GM12878 (cell line): ENCODE data around the gene ACKR4. TPM values are rescaled to one million over a fixed set of nuclear protein-coding genes. Genes with fewer than 3 reads are reported as not detected.

Source experiments
- ATAC-seq: fragments of 200-7000 bp; cut with Tn5 transposase; 3 replicates; pipeline ENCODE4 v1.9.1; 2020; ENCODE audit warnings: mild to moderate bottlenecking, moderate library complexity
- BruUV-seq: library from RNA; stranded (reverse); fragments of 400-500 nt; replicated peaks from 2 replicates; lab custom pipeline; 2021; lab: Mats Ljungman, UMichigan
- CTCF ChIA-PET: fragments of 300-600 bp; sonication (Branson Sonifier 250); formaldehyde crosslinking; extraction: SDS; loops from one replicate; lab custom pipeline; 2021; ENCODE audit warnings: inconsistent platforms; lab: Yijun Ruan, JAX
- POLR2A ChIA-PET: fragments of 350-600 bp; formaldehyde crosslinking; extraction: SDS; loops from one replicate; lab custom pipeline; 2021; ENCODE audit warnings: inconsistent platforms; lab: Charles Lee
- RAD21 ChIA-PET: fragments of 300-600 bp; sonication (Branson Sonifier 250); formaldehyde crosslinking; loops from one replicate; lab custom pipeline; 2023; ENCODE audit warnings: antibody characterized with exemption; ENCODE audit not compliant: unreplicated experiment; lab: Charles Lee
- SMC1A ChIA-PET: fragments of 300-600 bp; sonication (Branson Sonifier 250); formaldehyde crosslinking; loops from one replicate; lab custom pipeline; 2023; ENCODE audit not compliant: unreplicated experiment, uncharacterized antibody; lab: Charles Lee
- DNase-seq: peaks from one replicate; pipeline ENCODE4 v3.0.0-alpha.2; 2011; ENCODE audit warnings: low read depth, low spot score
- FAIRE-seq: peaks from 3 replicates; lab custom pipeline; 2011; peaks lifted over from hg19 to GRCh38; lab: Jason Lieb, UNC
- H2AFZ ChIP-seq: 2 replicates; pipeline ENCODE4 v1.6.0; 2011; ENCODE audit warnings: low read depth, low read length, control low read depth; ENCODE audit not compliant: control insufficient read depth
- H3K27ac ChIP-seq: 2 replicates; pipeline ENCODE4 v1.5.1; 2011; ENCODE audit warnings: control low read depth; ENCODE audit not compliant: control insufficient read depth, insufficient read depth
- H3K27me3 ChIP-seq, 2 experiments: replicated peaks in 1 of 2; 2 replicates each; pipeline versions ENCODE4 v1.6.0 to v1.6.1; 2011; ENCODE audit warnings: low read length in 1 of 2; ENCODE audit not compliant: control insufficient read depth in 2 of 2, insufficient read depth in 2 of 2
- H3K36me3 ChIP-seq, 2 experiments: 2 replicates each; pipeline ENCODE4 v1.5.1; 2011; ENCODE audit warnings: low read length in 1 of 2; ENCODE audit not compliant: control insufficient read depth in 2 of 2, insufficient read depth in 2 of 2
- H3K4me1 ChIP-seq: 2 replicates; pipeline ENCODE4 v1.6.1; 2011; ENCODE audit warnings: mild to moderate bottlenecking, low read length, moderate library complexity, mixed read lengths; ENCODE audit not compliant: control insufficient read depth, insufficient read depth
- H3K4me2 ChIP-seq: 2 replicates; pipeline ENCODE4 v1.6.0; 2011; ENCODE audit warnings: control low read depth; ENCODE audit not compliant: control insufficient read depth, insufficient read depth
- H3K4me3 ChIP-seq: fragments of 200-600 bp; sonication (generic); 2 replicates; pipeline ENCODE4 v1.5.1; 2016
- H3K79me2 ChIP-seq: 2 replicates; pipeline ENCODE4 v1.6.0; 2011; ENCODE audit warnings: low read length; ENCODE audit not compliant: control insufficient read depth, insufficient read depth
- H3K9ac ChIP-seq: 2 replicates; pipeline ENCODE4 v1.8.0; 2011; ENCODE audit warnings: low read length, control low read depth, mixed read lengths; ENCODE audit not compliant: control insufficient read depth, insufficient read depth
- H3K9me3 ChIP-seq: replicated peaks from 3 replicates; pipeline ENCODE4 v1.5.1; 2011; ENCODE audit warnings: mild to moderate bottlenecking, low read length; ENCODE audit not compliant: control insufficient read depth, insufficient read depth
- H4K20me1 ChIP-seq: 2 replicates; pipeline ENCODE4 v1.6.0; 2011; ENCODE audit not compliant: control insufficient read depth, insufficient read depth
- ASH2L ChIP-seq: fragments of 300-600, 200-600 bp; sonication (generic); IDR thresholded peaks from 2 replicates; pipeline ENCODE4 v1.6.1; 2017; ENCODE audit warnings: low read depth, mild to moderate bottlenecking, borderline replicate concordance
- CBX5 ChIP-seq: sonication (generic); IDR thresholded peaks from 2 replicates; pipeline ENCODE4 v1.6.1; 2016; ENCODE audit warnings: low read depth, moderate library complexity, mild to moderate bottlenecking, inconsistent platforms
- CUX1 ChIP-seq: IDR thresholded peaks from 2 replicates; pipeline ENCODE4 v1.6.1; 2012; ENCODE audit warnings: improper control_type of control experiment, low read depth, low read length; ENCODE audit not compliant: insufficient replicate concordance
- KDM1A ChIP-seq: fragments of 200-600 bp; sonication (generic); IDR thresholded peaks from 2 replicates; pipeline ENCODE4 v1.6.1; 2016; ENCODE audit warnings: borderline replicate concordance
- LARP7 ChIP-seq: fragments of 450-650 bp; IDR thresholded peaks from 2 replicates; pipeline ENCODE4 v1.6.1; 2017; ENCODE audit warnings: mild to moderate bottlenecking
- NBN ChIP-seq: fragments of 450-650 bp; IDR thresholded peaks from 2 replicates; pipeline ENCODE4 v1.6.1; 2016
- RB1 ChIP-seq: fragments of 450-650 bp; formaldehyde crosslinking; IDR thresholded peaks from 2 replicates; pipeline ENCODE4 v1.6.1; 2017; ENCODE audit warnings: mild to moderate bottlenecking, borderline replicate concordance
- SKIL ChIP-seq: fragments of 450-650 bp; IDR thresholded peaks from 2 replicates; pipeline ENCODE4 v1.6.1; 2017; ENCODE audit warnings: mild to moderate bottlenecking, low read depth, inconsistent platforms; ENCODE audit not compliant: poor library complexity, severe bottlenecking
- WGBS: methylation state at CpG from one replicate; pipeline ENCODE4 v1.1.6; 2016; ENCODE audit warnings: low lambda C conversion rate; ENCODE audit not compliant: insufficient replicate concordance, insufficient coverage; ENCODE audit errors: missing lambda C conversion rate; 5-methylcytosine and 5-hydroxymethylcytosine counted together
- in situ Hi-C: fragments of 300-500 bp; cut with MboI; formaldehyde crosslinking; loops from 9 replicates; pipeline ENCODE4 v1.14.3; 2018; ENCODE audit warnings: mixed read lengths
- intact Hi-C: fragments of 100-400 bp; cut with micrococcal nuclease; formaldehyde crosslinking; loops from one replicate; pipeline ENCODE4 v1.14.2; 2022; ENCODE audit not compliant: unreplicated experiment
- polyA plus RNA-seq, 11 experiments: library from polyadenylated mRNA; depleted of rRNA in 4 of 11; unstranded in 6 of 11; stranded (reverse) in 5 of 11; fragments of >200 nt; fragmentation: Nextera tagmentation in 4 of 11; fragmentation: Illumina TruSeq in 1 of 11; extraction: Ambion mirVana in 4 of 11; extraction: Trizol in 1 of 11; gene quantifications; 1 replicate in 1 of 11; 2 replicates in 10 of 11; pipeline versions ENCODE4 v1.2.1 to v1.2.3, GENCODE V29; 2011 to 2016; ENCODE audit warnings: inconsistent platforms in 2 of 11, missing spikeins in 2 of 11, low read depth in 1 of 11
- total RNA-seq, 4 experiments: library from RNA; depleted of rRNA in 3 of 4; stranded (reverse); fragments of >200 nt in 3 of 4; fragmentation: Illumina TruSeq in 1 of 4; extraction: Trizol in 1 of 4; gene quantifications; 2 replicates each; pipeline versions ENCODE4 v1.2.1 to v1.2.3, GENCODE V29; 2013 to 2021
- TF ChIP-seq, protein P1 (sequence below): fragments of 450-650 bp; IDR thresholded peaks from 2 replicates; pipeline ENCODE4 v1.6.1; 2018; ENCODE audit warnings: mild to moderate bottlenecking, low read depth, moderate library complexity; ENCODE audit not compliant: partially characterized antibody
- TF ChIP-seq, protein P2 (sequence below): IDR thresholded peaks from 2 replicates; pipeline ENCODE4 v1.6.1; 2012; ENCODE audit warnings: low read depth, low read length, improper control_type of control experiment

Gene ACKR4
- total and polyA plus RNA-seq, 10 of the 15 experiments (the other 5 are each of a cell fraction or from before 2014, with no cell fraction given) = 0.06 to 0.40 (median 0.12) TPM

- Histone ChIP-seq H3K79me2 (no peaks in the 10 kb centered on the region), H3K9ac (no peak overlapping the region), H3K4me2 (no peak overlapping the region), H4K20me1 (no peaks in the 10 kb centered on the region), H3K4me3 (no peak overlapping the region), H3K9me3 (no peaks in the 10 kb centered on the region), H3K36me3 (no peaks in the 10 kb centered on the region; a peak in 1 of 4 replicates), H3K27me3 (no peaks in the 10 kb centered on the region), H2AFZ (no peak overlapping the region), H3K4me1 (no peaks in the 10 kb centered on the region), H3K27ac (no peak overlapping the region)
- FAIRE-seq (no peak), DNase-seq (no peak), ATAC-seq (no peak)
- CTCF ChIA-PET = interaction anchor here (0.7 to 1.2 kb wide), 4 partner anchors 106 to 850 kb away, joined by 3 to 8 read pairs (median 3); no protein-coding TSS in a partner anchor
- WGBS = 100% methylated on average over 1 of the region's 1 CpG
- in situ Hi-C loops = loop anchor here (5.0 to 10.0 kb wide), 2 partner anchors 100 to 288 kb away; no protein-coding TSS in a partner anchor
- intact Hi-C loops = no loop called here
- POLR2A ChIA-PET = no interaction called here
- RAD21 ChIA-PET = interaction anchor here (0.7 to 1.1 kb wide), 2 partner anchors 109 to 294 kb away, joined by 3 to 5 read pairs; no protein-coding TSS in a partner anchor
- BruUV-seq = no TSS peak
- SMC1A ChIA-PET = interaction anchor here (1.0 to 1.1 kb wide), 2 partner anchors 9 to 109 kb away, joined by 3 read pairs; no protein-coding TSS in a partner anchor
- TF ChIP-seq NBN (no peak), SKIL (no peak), LARP7 (no peak), KDM1A (no peak), RB1 (no peak), CUX1 (no peak), CBX5 (no peak), ASH2L (no peak)
- TF ChIP-seq, protein P1, sequence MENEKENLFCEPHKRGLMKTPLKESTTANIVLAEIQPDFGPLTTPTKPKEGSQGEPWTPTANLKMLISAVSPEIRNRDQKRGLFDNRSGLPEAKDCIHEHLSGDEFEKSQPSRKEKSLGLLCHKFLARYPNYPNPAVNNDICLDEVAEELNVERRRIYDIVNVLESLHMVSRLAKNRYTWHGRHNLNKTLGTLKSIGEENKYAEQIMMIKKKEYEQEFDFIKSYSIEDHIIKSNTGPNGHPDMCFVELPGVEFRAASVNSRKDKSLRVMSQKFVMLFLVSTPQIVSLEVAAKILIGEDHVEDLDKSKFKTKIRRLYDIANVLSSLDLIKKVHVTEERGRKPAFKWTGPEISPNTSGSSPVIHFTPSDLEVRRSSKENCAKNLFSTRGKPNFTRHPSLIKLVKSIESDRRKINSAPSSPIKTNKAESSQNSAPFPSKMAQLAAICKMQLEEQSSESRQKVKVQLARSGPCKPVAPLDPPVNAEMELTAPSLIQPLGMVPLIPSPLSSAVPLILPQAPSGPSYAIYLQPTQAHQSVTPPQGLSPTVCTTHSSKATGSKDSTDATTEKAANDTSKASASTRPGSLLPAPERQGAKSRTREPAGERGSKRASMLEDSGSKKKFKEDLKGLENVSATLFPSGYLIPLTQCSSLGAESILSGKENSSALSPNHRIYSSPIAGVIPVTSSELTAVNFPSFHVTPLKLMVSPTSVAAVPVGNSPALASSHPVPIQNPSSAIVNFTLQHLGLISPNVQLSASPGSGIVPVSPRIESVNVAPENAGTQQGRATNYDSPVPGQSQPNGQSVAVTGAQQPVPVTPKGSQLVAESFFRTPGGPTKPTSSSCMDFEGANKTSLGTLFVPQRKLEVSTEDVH = no peak
- TF ChIP-seq, protein P2, sequence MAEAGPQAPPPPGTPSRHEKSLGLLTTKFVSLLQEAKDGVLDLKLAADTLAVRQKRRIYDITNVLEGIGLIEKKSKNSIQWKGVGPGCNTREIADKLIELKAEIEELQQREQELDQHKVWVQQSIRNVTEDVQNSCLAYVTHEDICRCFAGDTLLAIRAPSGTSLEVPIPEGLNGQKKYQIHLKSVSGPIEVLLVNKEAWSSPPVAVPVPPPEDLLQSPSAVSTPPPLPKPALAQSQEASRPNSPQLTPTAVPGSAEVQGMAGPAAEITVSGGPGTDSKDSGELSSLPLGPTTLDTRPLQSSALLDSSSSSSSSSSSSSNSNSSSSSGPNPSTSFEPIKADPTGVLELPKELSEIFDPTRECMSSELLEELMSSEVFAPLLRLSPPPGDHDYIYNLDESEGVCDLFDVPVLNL = no peak
Measured at GRCh38 chr3:132645058-132645457, 48.0 kb downstream of the ACKR4 start.
